ENCODE results near the gene DLAT. TPM values are rescaled to one million over a fixed set of nuclear protein-coding genes. Genes with fewer than 3 reads are reported as not detected.

DLAT gene
- total RNA-seq, 4 donors from 2014 or later, result 18.2 to 32.1 (median 19.9) TPM

- no peaks in the 10 kb centered on the region for H3K27me3 ChIP-seq
- H3K4me3 ChIP-seq, result no peak overlapping the region
- peaks cover 0 to 53% (median 0%) of the 10 kb centered on the region in 3 donors for H3K36me3 ChIP-seq
- TF ChIP-seq EP300 (IDR thresholded peaks at IDR 0.05), result no peak
- TF ChIP-seq CTCF (IDR thresholded peaks at IDR 0.05), result no peak
- no peak for TF ChIP-seq POLR2A (IDR thresholded peaks at IDR 0.05)
- peaks cover 0 to 19% (median 7%) of the 10 kb centered on the region in 4 donors for H3K4me1 ChIP-seq
- H3K27ac ChIP-seq, result peak overlapping the region in 2 of 4 donors; percentile 12 to 72
- H3K9me3 ChIP-seq, result peaks cover 0 to 2% (median 0%) of the 10 kb centered on the region in 4 donors
- DNase-seq (ENCODE audit: low spot score in 2 of 2), result no peak
- WGBS, 2 donors, result 78 to 81% methylated on average over 13 of the region's 13 CpGs
These were observed 9.0 kb upstream of the DLAT start for GRCh38 chr11:112016088-112016764.

DNA sequence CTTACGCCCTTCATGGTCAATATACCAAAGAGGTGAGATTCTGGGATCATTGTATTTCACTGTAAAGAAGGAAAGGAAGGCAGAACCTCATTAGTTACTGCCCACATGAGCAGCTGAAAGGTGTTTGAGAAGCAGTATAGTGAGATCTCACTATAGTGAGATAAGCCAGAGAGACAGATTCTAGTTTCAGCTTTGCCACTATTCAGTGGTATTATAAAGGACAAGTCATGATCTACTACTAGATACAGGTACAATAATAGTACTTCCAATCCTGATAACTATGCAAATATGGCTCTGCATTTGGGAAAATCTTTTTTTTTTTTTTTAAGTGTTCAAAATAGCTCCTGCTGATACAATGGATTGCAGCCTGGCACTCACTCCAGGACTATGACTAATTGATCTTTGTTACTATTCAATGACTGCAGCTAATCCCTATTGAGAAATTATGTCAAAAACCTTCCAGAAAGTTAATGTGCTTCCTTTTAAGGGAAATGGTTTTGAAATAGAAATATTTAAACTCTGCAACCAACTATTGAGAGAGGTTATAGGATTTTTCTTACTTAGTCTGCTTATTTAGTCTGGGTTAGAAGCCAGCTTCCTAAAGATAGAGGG, 8.3 kb upstream of the DLAT start:
- Histone ChIP-seq H3K27ac (peak overlapping the region in 3 of 4 donors; percentile 10 to 72 (median 43)), H3K9me3 (no peaks in the 10 kb centered on the region), H3K27me3 (no peaks in the 10 kb centered on the region), H3K4me1 (peaks cover 0 to 19% (median 7%) of the 10 kb centered on the region in 4 donors), H3K4me3 (no peak overlapping the region), H3K36me3 (peaks cover 0 to 59% (median 0%) of the 10 kb centered on the region in 3 donors)
- DNase-seq (ENCODE audit: low spot score in 2 of 2), result no peak
- TF ChIP-seq EP300 (IDR thresholded peaks at IDR 0.05), result no peak
- TF ChIP-seq CTCF (IDR thresholded peaks at IDR 0.05), result no peak
- TF ChIP-seq POLR2A (IDR thresholded peaks at IDR 0.05), result no peak
- whole genome bisulfite sequencing, 2 donors, result 86 to 90% methylated on average over 1 of the region's 1 CpG

GRCh38 chr11:112017538-112017937, 7.7 kb upstream of the DLAT start:
- 69 to 76% methylated on average over 4 of the region's 4 CpGs for WGBS, 2 donors
- Histone ChIP-seq H3K27ac (peak overlapping the region in 3 of 4 donors; percentile 10 to 43 (median 41)), H3K9me3 (no peaks in the 10 kb centered on the region), H3K36me3 (peaks cover 0 to 62% (median 0%) of the 10 kb centered on the region in 3 donors), H3K4me1 (peaks cover 0 to 19% (median 7%) of the 10 kb centered on the region in 4 donors), H3K27me3 (no peaks in the 10 kb centered on the region), H3K4me3 (no peak overlapping the region)
- no peak for TF ChIP-seq CTCF (IDR thresholded peaks at IDR 0.05)
- TF ChIP-seq EP300 (IDR thresholded peaks at IDR 0.05), result no peak
- TF ChIP-seq POLR2A (IDR thresholded peaks at IDR 0.05), result no peak
- no peak for DNase-seq (ENCODE audit: low spot score in 2 of 2)

- Histone ChIP-seq H3K27me3 (no peaks in the 10 kb centered on the region), H3K4me3 (no peak overlapping the region), H3K9me3 (no peaks in the 10 kb centered on the region), H3K4me1 (peaks cover 0 to 30% (median 10%) of the 10 kb centered on the region in 4 donors), H3K27ac (peak overlapping the region in 1 of 4 donors; percentile 5), H3K36me3 (peaks cover 0 to 57% (median 0%) of the 10 kb centered on the region in 3 donors)
- WGBS, 2 donors, result 55 to 71% methylated on average over 5 of the region's 5 CpGs
- TF ChIP-seq POLR2A (IDR thresholded peaks at IDR 0.05), result no peak
- no peak for DNase-seq (ENCODE audit: low spot score in 2 of 2)
These were observed 6.1 kb upstream of the DLAT start for GRCh38 chr11:112019066-112019465.

GRCh38 chr11:112023104-112023503, 2.1 kb upstream of the DLAT start:
- Histone ChIP-seq H3K27ac (no peak overlapping the region), H3K9me3 (no peaks in the 10 kb centered on the region), H3K36me3 (peaks cover 0 to 46% (median 0%) of the 10 kb centered on the region in 3 donors), H3K27me3 (no peaks in the 10 kb centered on the region), H3K4me3 (no peak overlapping the region), H3K4me1 (peaks cover 0 to 25% (median 11%) of the 10 kb centered on the region in 4 donors)
- TF ChIP-seq CTCF (IDR thresholded peaks at IDR 0.05), result no peak
- TF ChIP-seq EP300 (IDR thresholded peaks at IDR 0.05), result no peak
- TF ChIP-seq POLR2A (IDR thresholded peaks at IDR 0.05), result no peak
- WGBS, 2 donors, result 79 to 84% methylated on average over 3 of the region's 3 CpGs
- no peak for DNase-seq (ENCODE audit: low spot score in 2 of 2)

Data from tibial nerve (tissue), 4 donors.